Stimulated activated CD8-positive, alpha-beta memory T cell treated with anti-CD3 and anti-CD28 coated beads, Interleukin-15, amount 100 ng/mL, for 48 hours (primary cell): Measurements from ENCODE around the gene GPC6.

Source experiments
- DNase-seq, 2 donors: peaks; one replicate each; pipeline ENCODE4 v3.0.0-alpha.2; 2020; ENCODE audit warnings: low read depth in 2 of 2

GPC6 gene

DNA sequence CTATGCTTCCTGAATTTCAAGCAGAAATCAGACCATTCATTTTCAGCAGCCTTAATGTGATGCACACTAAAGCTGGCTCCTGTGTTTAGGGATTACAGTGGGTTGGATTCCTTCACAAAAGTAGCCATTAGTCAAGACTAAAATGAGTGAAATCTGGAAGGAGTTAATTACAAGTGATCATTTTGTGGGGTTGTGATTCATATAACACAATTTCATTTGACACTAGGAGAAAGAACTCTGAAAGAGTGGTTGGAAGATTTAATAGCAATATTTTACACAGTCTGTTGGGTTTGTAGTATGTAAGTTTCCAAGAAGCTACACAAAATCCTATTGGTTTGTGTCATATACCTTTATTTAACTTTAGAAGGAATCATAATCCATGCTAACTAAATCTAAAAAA, 1015.9 kb downstream of the GPC6 start:
- no peak for DNase-seq

DNA sequence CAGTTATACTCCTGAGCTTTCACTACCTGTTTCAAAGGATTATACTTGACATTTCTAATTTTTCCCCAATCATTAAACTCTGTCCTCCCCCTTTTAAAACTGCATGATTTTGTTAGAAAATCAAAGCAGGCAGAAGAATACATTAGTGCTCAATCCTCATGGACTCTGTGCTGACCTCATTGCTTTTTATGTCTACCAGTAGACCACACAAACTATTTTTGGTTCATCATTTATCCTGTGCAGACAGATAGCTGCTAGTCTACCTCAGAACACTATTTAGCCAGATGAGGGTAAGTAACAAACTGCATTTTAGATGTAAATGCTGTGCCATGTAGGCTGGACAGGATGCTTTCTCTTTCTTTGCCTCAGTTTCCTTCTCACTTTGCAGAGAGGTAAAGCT, 1016.9 kb downstream of the GPC6 start:
- no peak for DNase-seq

DNA sequence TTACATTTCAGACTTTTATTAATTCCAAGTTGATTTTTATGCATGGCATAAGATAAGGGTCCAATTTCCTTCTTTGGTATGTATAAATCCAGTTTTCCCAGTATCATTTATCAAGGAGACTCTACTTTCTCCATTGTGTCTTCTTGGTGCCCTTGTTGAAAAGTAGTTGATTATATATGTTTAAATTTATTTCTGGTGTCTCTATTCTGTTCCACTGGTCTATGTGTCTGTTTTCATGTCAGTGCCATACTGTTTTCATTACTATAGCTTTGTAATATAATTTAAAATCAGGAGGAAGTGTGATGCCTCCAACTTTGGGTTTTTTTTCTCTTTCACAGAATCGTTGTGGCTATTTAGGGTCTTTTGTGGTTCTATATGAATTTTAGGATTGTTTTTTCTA, 1019.9 kb downstream of the GPC6 start:
- DNase-seq = no peak

DNA sequence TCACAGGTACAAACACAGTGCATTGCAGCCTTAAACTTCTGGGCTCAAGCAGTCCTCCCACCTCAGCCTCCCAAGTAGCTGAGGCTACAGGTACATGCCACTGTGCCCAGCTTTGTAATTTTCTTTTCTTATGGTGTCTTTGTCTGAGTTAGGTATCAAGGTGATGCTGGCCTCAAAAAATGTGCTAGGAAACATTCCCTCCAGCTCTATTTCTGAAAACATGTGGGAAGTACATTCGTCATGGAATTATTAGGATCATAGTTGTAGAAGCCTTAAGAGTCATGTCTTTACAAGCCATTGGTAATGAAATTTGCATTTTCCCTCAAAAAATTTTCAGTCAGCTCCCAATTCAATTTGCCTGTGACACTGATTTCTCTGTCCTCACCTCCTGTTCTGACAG, 1021.3 kb downstream of the GPC6 start:
- DNase-seq = no peak

DNA sequence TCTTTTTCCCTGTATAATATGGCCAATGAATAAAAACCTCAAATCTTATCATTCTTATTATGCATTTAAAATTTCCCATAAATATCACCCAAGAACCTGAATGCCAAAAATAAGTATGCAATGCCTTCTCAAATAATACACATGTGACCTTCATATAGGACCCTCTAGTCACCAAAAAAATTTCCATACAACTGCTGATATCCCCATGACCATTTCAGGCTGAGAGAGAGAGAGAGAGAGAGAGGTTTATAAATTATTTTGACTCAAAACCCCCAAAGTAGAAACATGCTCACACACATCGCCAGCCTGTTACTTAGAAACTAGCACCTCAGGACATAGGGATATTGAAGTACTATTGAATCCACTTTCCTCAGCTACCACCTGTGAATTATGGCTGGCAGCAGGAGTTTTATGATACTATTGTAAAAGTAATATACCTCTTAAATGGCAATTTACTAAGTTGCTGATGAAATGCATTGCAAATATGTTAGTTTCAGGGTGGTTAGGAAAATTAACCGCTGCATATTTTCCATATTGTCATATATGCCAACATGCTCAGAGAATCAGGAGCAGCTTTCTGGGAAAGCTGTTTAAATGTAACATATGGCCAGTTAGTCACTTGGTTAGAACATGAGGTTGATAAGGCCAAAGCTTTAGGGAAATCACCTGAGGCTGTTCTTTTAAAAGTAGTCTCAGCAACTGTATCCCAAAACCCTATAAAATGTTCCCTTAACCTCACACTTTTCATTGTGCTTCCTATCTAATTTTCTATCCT, 1022.0 kb downstream of the GPC6 start:
- DNase-seq = no peak

DNA sequence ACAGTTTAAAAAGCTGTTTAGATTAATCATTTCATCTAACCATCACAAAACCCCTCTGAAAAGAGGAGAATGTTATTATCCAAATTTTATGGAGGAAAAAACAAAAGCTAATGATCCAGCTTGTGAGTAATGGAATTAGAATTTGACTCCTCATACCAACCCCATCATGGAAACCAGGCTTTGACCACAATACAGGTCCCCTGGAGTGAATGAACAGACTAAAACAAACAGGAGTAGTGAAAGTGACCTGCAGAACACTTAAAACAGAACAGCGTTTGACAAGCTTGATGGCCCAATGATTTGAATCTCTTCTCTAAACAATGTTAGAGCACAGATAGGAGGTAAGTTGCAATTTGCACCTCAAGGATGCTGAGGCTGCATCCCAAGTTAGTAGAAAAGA, 1022.9 kb downstream of the GPC6 start:
- no peak for DNase-seq

DNA sequence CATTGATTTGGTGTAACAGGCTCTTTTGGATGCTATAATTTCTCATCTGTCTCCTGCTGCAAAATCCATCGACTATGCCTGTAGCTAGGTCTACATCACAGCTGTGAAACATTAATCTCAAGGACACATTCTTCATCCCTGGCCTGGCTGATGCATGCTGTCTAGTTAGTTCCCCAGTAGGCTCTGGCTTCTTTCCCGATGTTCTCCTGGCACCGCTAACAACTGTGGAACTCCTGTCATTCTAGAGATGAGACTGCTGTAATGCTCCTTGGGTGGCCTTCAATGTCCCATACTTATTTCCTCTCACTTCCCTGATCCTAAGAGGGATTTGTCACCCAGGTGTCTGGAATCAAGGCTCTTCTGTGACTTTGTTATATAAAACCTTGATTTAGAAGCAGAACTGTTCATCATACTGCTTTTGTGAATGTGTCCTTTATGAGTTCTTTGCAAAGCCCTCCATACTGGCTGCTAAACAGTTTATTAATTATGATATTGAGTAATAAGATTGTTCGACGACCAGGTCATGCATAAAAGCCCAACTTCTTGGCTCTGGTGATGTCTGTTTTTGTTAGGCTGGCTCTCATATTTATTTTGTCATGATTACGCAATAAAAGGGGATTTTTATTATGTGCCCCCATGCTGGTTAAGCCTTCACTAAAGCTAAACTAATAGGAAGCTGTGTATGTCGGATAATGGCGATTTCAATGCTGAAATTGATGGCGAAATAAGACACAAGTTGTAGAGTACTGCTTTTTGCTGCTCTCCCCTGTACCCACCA, 1025.4 kb downstream of the GPC6 start:
- DNase-seq = no peak

DNA sequence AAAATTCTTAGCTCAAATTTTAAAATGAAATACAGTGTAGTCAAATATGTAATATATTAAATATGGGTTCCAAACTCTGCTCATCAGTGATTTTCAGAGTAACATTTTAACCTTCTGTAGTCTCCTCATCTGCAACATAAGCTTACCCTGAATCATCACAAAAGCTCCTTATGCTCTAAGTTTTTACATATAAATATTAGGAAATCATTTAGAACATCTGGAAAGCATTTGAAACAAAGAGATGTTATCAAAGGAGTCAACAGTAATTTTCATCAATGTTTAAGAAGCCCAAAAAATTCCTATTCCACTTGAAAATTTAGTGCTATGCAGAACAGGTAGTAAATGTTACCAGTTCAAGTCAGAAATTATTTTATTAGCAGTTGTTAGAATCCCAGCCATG, 1028.1 kb downstream of the GPC6 start:
- DNase-seq = no peak

DNA sequence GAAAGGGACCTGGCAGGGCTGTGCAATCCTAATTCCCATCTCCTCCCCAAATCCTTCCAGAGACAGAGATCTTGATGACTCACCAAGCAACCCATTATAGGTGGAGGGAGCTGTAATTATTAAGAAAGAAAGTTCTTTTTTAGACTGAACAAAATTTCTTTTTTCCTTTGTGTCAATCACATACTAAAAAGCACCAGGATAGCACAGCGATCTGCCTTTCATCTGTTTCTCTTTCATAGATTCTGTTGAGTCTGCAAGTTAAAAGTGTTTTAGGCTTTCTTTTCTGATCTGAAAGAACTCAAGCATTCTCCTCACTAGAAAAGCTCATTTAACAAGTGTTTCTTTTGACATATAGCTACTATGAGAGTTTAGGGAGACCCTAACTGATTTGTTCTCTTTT, 1030.1 kb downstream of the GPC6 start:
- DNase-seq = no peak

DNA sequence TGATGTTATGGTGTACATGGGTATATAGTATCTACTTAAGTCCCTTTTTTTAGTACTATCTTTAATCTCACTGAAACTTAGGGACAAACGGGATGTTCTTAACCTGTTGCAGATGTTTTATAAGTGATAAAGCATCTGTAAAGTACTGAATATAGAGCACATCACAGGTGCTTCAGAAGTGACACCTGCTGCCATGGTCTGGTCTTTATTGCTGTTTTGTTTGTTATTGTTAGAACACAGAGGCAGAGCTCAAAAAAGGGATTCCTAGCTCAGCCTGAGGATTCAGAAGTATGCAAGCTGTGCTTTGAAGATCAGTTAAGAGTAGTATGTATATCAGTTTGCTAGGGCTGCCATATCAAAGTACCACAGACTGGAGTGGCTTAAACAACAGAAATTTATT, 1033.4 kb downstream of the GPC6 start:
- no peak for DNase-seq

DNA sequence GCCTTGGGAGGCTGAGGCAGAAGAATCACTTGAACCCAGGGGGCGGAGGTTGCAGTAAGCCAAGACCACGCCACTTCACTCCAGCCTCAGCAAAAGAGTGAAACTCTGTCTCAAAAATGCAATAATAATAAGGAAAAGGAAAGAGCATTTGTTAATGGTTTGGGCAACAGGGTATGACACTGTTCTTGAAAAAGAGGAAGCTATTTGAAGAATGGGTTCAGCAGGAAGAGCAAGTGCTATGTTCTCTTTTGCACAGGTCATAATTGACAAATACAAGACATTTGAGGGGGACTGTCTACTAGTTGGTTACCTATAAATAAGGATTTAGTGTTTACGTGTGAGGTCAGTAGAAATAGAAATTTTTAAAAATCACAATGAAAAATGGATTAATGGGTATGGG, 1034.6 kb downstream of the GPC6 start:
- no peak for DNase-seq

DNA sequence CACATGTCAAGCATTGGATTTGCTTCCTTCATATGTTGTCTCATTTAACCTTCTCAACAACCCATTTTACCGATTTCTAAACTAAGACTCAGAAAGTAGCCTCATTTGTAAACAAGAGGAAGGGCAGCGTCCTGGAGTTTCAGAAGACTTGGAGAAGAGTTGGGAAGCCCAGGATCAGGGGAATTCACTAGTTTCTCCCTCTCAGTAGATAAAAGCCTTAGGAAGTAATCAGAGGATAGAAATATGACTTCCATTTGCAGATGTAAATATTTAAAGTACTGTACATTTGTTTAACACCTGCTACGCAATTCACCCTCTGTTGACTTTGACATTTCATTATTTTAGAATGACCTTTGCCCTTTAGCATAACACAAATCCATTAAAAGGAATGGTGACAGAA, 1036.4 kb downstream of the GPC6 start:
- no peak for DNase-seq

DNA sequence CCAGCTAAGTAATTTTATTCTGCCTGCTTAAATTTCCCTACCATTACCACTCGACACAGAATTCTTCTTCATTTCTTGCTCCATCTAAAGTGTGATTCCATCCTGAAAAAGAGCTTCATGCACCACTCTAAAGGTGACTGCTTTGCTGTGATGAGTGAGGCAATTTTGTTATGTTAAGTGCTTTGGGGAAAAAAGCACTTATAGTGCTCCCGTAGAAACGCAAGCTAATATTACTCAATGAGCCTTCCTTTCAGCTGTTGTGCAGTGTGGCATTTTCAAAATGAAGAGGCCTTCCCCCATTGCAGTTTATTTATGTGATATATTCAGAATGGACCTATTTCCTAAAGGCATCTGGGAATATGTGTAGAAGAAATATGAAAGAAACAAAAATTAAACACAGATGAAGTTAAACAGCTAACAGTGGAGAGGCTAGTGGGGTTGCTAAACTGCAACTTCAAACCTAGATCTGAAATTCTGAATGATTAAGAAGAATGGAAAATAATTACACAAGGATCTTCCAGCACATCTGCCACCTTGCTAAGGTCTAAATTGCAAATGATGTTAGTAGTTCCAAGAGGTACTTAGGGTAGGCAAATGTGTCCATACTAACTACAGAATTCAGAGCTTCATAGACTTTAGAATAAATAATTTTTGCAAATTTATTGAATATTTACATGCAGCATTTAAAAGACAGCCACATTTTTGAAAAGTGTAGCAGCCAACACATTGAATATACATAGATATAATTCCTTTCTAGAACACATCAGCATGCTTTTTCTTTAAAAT, 1041.2 kb downstream of the GPC6 start:
- no peak for DNase-seq

DNA sequence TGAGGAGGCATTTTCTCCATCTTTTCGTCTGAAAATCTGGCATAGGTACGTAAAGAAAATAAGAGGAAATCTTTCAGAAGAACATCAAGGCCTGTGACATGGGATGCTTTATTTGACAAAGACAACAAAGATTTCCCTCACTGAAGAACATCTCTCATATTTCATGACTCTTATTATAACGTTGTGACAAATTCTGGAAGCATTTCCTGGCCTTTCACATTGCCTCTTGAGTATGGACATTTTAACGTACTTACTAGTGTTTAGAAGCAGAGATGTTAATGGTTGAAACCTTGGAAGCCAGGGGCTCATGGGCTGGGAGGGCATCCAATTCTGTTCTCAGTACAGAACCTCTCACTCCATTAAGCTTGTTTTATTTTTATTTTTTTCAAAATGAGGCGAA, 1042.1 kb downstream of the GPC6 start:
- no peak for DNase-seq

DNA sequence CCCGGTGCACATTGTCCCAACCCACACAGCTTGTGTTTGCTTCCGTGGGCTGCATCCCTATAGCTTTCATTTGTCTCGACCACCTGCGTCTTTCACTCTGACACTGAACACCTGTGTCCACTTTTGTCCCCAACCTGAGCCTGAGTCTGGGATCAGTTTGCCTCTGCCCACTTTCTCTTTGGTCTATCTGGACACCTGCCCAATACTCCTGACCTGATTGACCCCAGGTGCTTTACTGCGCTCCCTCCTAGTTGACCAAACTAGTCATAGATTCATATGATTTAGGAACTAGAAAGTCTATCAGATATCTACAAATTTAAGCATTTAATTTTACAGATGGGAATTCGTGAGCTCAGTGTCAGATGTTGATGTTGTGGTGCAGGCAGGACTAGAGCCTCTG, 1043.0 kb downstream of the GPC6 start:
- DNase-seq = no peak

DNA sequence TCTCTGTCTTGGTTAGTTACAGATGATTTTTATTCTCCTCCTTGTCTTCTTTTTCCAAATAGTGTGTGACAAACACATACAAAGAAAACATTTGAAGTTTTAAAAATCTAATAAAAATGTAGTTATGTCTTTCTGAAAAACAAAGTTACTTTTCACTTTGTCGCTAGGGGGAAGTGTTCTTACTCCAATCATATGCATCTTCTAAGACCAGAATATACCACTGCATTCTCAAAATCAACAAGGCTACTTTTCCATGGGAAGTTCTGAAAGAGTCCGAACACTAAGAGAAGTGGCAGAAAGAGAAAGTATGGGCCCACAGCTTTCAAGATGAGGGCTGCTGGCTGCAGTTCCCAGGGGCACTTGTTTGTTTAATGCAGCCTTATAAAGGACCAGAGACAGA, 1043.9 kb downstream of the GPC6 start:
- no peak for DNase-seq

DNA sequence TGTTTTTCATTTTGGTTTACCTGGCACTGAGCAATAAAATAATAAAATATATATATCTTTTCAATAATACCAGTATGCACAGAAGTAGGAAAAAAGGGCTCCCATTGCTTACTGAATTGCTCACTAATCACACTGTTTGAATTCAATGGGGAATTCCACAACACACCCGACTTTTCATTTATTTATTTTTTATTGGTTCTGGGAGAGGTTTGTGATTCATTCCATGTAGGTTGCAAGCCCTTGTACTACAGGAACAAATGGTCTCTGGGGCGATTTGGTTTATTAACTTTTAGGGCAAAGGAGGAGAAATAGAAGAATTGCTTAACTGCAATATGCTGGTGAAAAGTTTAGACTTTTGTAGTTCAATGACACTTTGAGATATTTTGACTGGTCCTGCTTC, 1045.4 kb downstream of the GPC6 start:
- DNase-seq = no peak

DNA sequence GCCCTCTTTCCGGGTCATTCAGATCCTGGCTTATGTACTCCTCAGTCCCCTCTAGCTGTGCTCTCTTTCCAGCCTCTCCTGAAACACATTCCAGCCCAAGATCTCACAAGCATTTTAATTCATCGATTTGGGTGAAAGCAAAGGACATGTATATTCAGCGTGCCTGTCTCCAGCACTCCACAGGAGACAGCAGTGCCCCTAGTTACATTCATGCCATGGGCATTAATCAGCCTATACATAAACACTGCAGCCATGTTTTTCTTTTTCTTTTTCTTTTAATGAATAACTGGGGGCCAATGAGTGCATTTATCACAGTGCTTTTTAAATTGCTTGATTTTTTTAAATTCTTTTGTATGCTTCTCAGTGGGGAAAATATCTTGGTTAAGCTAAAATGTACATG, 1053.7 kb downstream of the GPC6 start:
- no peak for DNase-seq

DNA sequence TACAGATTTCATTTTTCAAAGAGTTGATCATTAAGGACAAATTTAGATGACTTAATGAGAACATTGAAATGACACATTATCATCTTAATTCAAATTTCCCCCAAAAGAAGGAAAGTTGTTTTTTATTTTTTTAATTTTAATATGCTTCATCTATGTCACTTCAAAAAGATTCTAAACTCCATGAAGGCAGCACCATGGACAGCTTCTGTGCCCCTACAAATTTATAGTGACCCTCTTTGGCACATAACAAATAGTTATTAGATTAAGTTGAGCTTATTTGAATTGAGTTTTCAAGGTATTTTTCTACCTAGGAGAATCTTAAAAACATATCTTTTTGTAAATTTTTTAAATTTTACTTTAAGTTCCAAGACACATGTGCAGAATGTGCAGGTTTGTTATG, 1054.2 kb downstream of the GPC6 start:
- DNase-seq = no peak

DNA sequence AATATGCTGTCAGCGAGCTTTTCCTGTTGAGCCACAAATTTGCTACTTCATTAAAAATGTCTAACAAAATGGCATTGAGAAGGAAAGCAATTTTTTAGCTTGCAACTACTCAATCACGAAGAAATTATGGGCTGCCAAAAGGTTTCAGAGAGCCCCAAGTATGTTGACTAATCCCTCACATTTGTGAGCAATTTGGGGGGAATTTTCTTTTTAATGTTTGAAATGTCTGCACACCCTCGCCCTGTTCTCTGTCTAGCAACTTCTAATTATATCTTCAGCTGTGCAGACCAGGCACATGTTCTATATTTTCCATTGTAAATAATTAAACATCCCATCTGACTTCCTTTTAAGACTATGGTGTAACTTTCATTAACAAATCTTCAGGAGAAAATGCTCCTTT, 1060.0 kb downstream of the GPC6 start:
- no peak for DNase-seq

DNA sequence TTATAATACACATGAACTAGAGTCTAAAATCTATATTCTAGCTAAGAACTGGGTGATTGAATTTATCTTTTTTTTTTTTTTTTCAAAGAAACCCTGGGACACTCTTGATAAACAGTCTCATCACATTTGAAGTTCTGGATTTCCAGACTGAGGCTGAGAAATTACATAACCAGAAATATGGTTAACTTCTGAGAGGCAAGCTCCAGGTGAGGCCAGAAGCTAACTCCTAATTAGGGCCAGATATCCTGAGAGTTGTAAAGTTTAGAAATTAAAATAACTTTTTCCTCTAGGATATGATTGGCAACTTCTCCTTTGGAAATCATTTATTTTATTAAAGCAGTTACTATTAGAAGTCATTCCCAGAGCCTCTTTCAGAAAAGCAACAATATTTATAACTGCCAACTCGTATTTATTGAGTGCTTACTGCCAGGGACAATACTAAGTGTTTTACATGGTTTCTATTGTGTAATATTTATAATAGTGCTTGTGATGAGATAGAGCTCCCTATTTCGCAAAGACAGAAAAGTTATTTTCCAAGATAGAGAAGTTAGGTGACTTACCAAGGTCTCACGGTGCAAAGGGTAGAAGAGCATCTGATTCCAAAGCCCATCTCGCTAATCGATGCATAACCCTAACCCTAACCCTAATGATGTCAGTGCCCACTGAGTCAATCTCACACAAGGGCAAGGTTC, 1065.2 kb downstream of the GPC6 start:
- no peak for DNase-seq

DNA sequence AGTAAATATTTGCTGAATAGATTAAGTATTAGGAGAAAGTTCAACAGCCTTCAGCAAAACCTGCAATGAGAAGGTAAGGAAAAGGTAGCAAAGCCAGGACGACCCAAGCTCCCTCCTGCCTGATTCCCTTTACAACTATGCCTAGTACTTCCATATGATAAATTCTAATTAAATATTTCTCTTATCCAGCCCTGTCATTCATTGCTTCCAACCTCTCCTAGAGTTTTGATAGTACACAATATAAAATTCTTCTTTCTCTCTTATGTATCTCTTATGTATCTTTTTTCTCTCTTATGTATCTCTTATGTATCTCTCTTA, 1065.7 kb downstream of the GPC6 start:
- no peak for DNase-seq
